GM21576 (cell line): ENCODE measurements around the gene MRPL39.

ENCODE experiments used
- ATAC-seq: cut with Tn5 transposase; IDR thresholded peaks from one replicate; pipeline ENCODE4 v1.9.1; 2021; ENCODE audit warnings: mild to moderate bottlenecking, moderate library complexity; ENCODE audit not compliant: unreplicated experiment

Gene MRPL39

GRCh38 chr21:25569711-25570110 lies 37.6 kb downstream of the MRPL39 start:
- ATAC-seq: no peak

- no peak for ATAC-seq
Observed at GRCh38 chr21:25569084-25569483, 38.2 kb downstream of the MRPL39 start.

GRCh38 chr21:25568246-25568645 lies 39.0 kb downstream of the MRPL39 start:
- ATAC-seq: no peak

- ATAC-seq: peak; percentile 32
Observed at GRCh38 chr21:25567472-25567871, 39.8 kb downstream of the MRPL39 start.

- ATAC-seq: no peak
Observed at GRCh38 chr21:25566645-25567044, 40.6 kb downstream of the MRPL39 start.

- ATAC-seq: no peak
Observed at GRCh38 chr21:25565272-25566211, 41.7 kb downstream of the MRPL39 start.

- ATAC-seq: no peak
Observed at GRCh38 chr21:25564349-25564948, 42.8 kb downstream of the MRPL39 start.

- no peak for ATAC-seq
Observed at GRCh38 chr21:25563361-25564116, 43.7 kb downstream of the MRPL39 start.

- no peak for ATAC-seq
Observed at GRCh38 chr21:25562660-25563059, 44.6 kb downstream of the MRPL39 start.

GRCh38 chr21:25561668-25562641 lies 45.3 kb downstream of the MRPL39 start:
- ATAC-seq: peak; percentile 33

GRCh38 chr21:25560891-25561290 lies 46.4 kb downstream of the MRPL39 start:
- no peak for ATAC-seq

GRCh38 chr21:25560271-25560685 lies 47.0 kb downstream of the MRPL39 start:
- no peak for ATAC-seq

- ATAC-seq: no peak
Observed at GRCh38 chr21:25559746-25560145, 47.5 kb downstream of the MRPL39 start.

- no peak for ATAC-seq
Observed at GRCh38 chr21:25558123-25558522, 49.2 kb downstream of the MRPL39 start.

- no peak for ATAC-seq
Observed at GRCh38 chr21:25557180-25557579, 50.1 kb downstream of the MRPL39 start.

GRCh38 chr21:25556091-25556490 lies 51.2 kb downstream of the MRPL39 start:
- no peak for ATAC-seq

- ATAC-seq: no peak
Observed at GRCh38 chr21:25555492-25555891, 51.8 kb downstream of the MRPL39 start.

- ATAC-seq: no peak
Observed at GRCh38 chr21:25552856-25553255, 54.4 kb downstream of the MRPL39 start.

- no peak for ATAC-seq
Observed at GRCh38 chr21:25551569-25551968, 55.7 kb downstream of the MRPL39 start.

GRCh38 chr21:25550352-25551120 lies 56.7 kb downstream of the MRPL39 start:
- ATAC-seq: no peak
